HEK293 (cell line): ENCODE data around the gene MRPL11.
"Not testable (repeated sequence)": the region's sequence is repeated elsewhere in the genome, so short reads cannot be mapped to it uniquely, and the experiment has no call there.

Experiments
- CTCF ChIA-PET: fragments of 350-600 bp; formaldehyde crosslinking; extraction: SDS; loops from one replicate; lab custom pipeline; 2021; ENCODE audit warnings: antibody characterized with exemption; lab: Yijun Ruan, JAX
- POLR2A ChIA-PET: fragments of 300-600 bp; formaldehyde crosslinking; extraction: SDS; loops from one replicate; lab custom pipeline; 2020; ENCODE audit warnings: antibody characterized with exemption, inconsistent platforms; lab: Yijun Ruan, JAX
- H3K27ac ChIP-seq: fragments of 200-500 bp; sonication (Bioruptor generic); 2 replicates; pipeline ENCODE4 v1.5.1; 2014; ENCODE audit warnings: low read depth, low read length, control low read depth, inconsistent platforms; ENCODE audit errors: extremely low read depth
- H3K36me3 ChIP-seq, 2 experiments: fragments of 200-500 bp in 1 of 2; sonication (Bioruptor generic) in 1 of 2; 1 replicate in 1 of 2; 2 replicates in 1 of 2; pipeline ENCODE4 v1.5.1; 2014 to 2017; ENCODE audit warnings: inconsistent platforms in 2 of 2, low read length in 2 of 2; ENCODE audit not compliant: control insufficient read depth in 2 of 2, insufficient read depth in 1 of 2
- H3K4me1 ChIP-seq: fragments of 200-500 bp; sonication (Bioruptor generic); 2 replicates; pipeline ENCODE4 v1.5.1; 2014; ENCODE audit warnings: mild to moderate bottlenecking, low read length, inconsistent platforms; ENCODE audit not compliant: control insufficient read depth, insufficient read depth
- H3K4me3 ChIP-seq: 2 replicates; pipeline ENCODE4 v1.5.1; 2011; ENCODE audit warnings: low read depth, mild to moderate bottlenecking, control low read depth, low read length, moderate library complexity
- H3K9me3 ChIP-seq: fragments of 200-500 bp; sonication (Bioruptor generic); 2 replicates; pipeline ENCODE4 v1.5.1; 2014; ENCODE audit warnings: low read depth, low read length, inconsistent platforms; ENCODE audit not compliant: control insufficient read depth, insufficient read depth
- HOXD13 ChIP-seq: sonication (generic); formaldehyde crosslinking; IDR thresholded peaks from 2 replicates; pipeline ENCODE4 v1.8.0; 2022; ENCODE audit warnings: missing genetic modification reagents, borderline replicate concordance
- KLF7 ChIP-seq: fragments of 450-650 bp; formaldehyde crosslinking; IDR thresholded peaks from 2 replicates; pipeline ENCODE4 v1.5.1; 2016; ENCODE audit warnings: missing biosample characterization, missing genetic modification characterization, borderline replicate concordance
- SCRT1 ChIP-seq: fragments of 450-650 bp; formaldehyde crosslinking; IDR thresholded peaks from 2 replicates; pipeline ENCODE4 v1.5.1; 2016; ENCODE audit warnings: missing biosample characterization, missing genetic modification characterization, borderline replicate concordance
- SCRT2 ChIP-seq: fragments of 450-650 bp; formaldehyde crosslinking; IDR thresholded peaks from 2 replicates; pipeline ENCODE4 v1.5.1; 2016; ENCODE audit warnings: missing biosample characterization, missing genetic modification characterization
- SP2 ChIP-seq: fragments of 450-650 bp; formaldehyde crosslinking; IDR thresholded peaks from 2 replicates; pipeline ENCODE4 v1.5.1; 2016; ENCODE audit warnings: missing biosample characterization, missing genetic modification characterization
- ZBTB17 ChIP-seq: fragments of 450-650 bp; formaldehyde crosslinking; IDR thresholded peaks from 2 replicates; pipeline ENCODE4 v1.5.1; 2016; ENCODE audit warnings: missing biosample characterization, missing genetic modification characterization
- ZBTB48 ChIP-seq: fragments of 450-650 bp; formaldehyde crosslinking; IDR thresholded peaks from 2 replicates; pipeline ENCODE4 v1.5.1; 2016; ENCODE audit warnings: missing biosample characterization, missing genetic modification characterization
- ZEB2 ChIP-seq: fragments of 450-650 bp; formaldehyde crosslinking; IDR thresholded peaks from 2 replicates; pipeline ENCODE4 v1.5.1; 2016; ENCODE audit warnings: missing biosample characterization, missing genetic modification characterization
- ZNF114 ChIP-seq: fragments of 450-650 bp; formaldehyde crosslinking; IDR thresholded peaks from 2 replicates; pipeline ENCODE4 v1.5.0; 2017; ENCODE audit warnings: missing biosample characterization, missing genetic modification characterization
- ZNF2 ChIP-seq: fragments of 450-650 bp; formaldehyde crosslinking; IDR thresholded peaks from 2 replicates; pipeline ENCODE4 v1.5.1; 2016; ENCODE audit warnings: missing biosample characterization, missing genetic modification characterization
- ZNF324 ChIP-seq: fragments of 450-650 bp; formaldehyde crosslinking; IDR thresholded peaks from 2 replicates; pipeline ENCODE4 v1.5.1; 2016; ENCODE audit warnings: missing biosample characterization, missing genetic modification characterization
- ZNF426 ChIP-seq: fragments of 450-650 bp; formaldehyde crosslinking; IDR thresholded peaks from 2 replicates; pipeline ENCODE4 v1.5.1; 2017; ENCODE audit warnings: missing biosample characterization, missing genetic modification characterization, mild to moderate bottlenecking, inconsistent platforms, moderate library complexity
- ZNF530 ChIP-seq: fragments of 450-650 bp; formaldehyde crosslinking; IDR thresholded peaks from 2 replicates; pipeline ENCODE4 v1.5.1; 2016; ENCODE audit warnings: low read depth, missing biosample characterization, missing genetic modification characterization
- ZNF561 ChIP-seq: fragments of 450-650 bp; IDR thresholded peaks from 2 replicates; pipeline ENCODE4 v1.5.1; 2018; ENCODE audit warnings: missing biosample characterization, missing genetic modification characterization, borderline replicate concordance
- ZNF610 ChIP-seq: fragments of 450-650 bp; formaldehyde crosslinking; IDR thresholded peaks from 2 replicates; pipeline ENCODE4 v1.5.1; 2016; ENCODE audit warnings: missing biosample characterization, missing genetic modification characterization, borderline replicate concordance
- ZNF677 ChIP-seq: fragments of 450-650 bp; IDR thresholded peaks from 2 replicates; pipeline ENCODE4 v1.5.0; 2018; ENCODE audit warnings: missing biosample characterization, mild to moderate bottlenecking, missing genetic modification characterization, moderate library complexity
- ZNF791 ChIP-seq: fragments of 450-650 bp; formaldehyde crosslinking; IDR thresholded peaks from 2 replicates; pipeline ENCODE4 v1.5.1; 2016; ENCODE audit warnings: missing biosample characterization, missing genetic modification characterization
- TF ChIP-seq, protein P1 (sequence below): fragments of 450-650 bp; formaldehyde crosslinking; IDR thresholded peaks from 2 replicates; pipeline ENCODE4 v1.5.1; 2016; ENCODE audit warnings: missing biosample characterization, missing genetic modification characterization
- TF ChIP-seq, protein P2 (sequence below): IDR thresholded peaks from 2 replicates; pipeline ENCODE4 v1.6.1; 2011; ENCODE audit warnings: mild to moderate bottlenecking, low read depth, low read length, borderline replicate concordance
- TF ChIP-seq, protein P3 (sequence below): fragments of 450-650 bp; formaldehyde crosslinking; IDR thresholded peaks from 2 replicates; pipeline ENCODE4 v1.5.1; 2016; ENCODE audit warnings: missing biosample characterization, missing genetic modification characterization
- TF ChIP-seq, protein P4 (sequence below): fragments of 450-650 bp; formaldehyde crosslinking; IDR thresholded peaks from 2 replicates; pipeline ENCODE4 v1.5.1; 2016; ENCODE audit warnings: missing biosample characterization, missing genetic modification characterization
- TF ChIP-seq, protein P5 (sequence below): fragments of 450-650 bp; formaldehyde crosslinking; optimal IDR thresholded peaks from 2 replicates; pipeline ENCODE3; 2016; ENCODE audit warnings: missing biosample characterization, mild to moderate bottlenecking, missing genetic modification characterization

The MRPL11 gene

DNA sequence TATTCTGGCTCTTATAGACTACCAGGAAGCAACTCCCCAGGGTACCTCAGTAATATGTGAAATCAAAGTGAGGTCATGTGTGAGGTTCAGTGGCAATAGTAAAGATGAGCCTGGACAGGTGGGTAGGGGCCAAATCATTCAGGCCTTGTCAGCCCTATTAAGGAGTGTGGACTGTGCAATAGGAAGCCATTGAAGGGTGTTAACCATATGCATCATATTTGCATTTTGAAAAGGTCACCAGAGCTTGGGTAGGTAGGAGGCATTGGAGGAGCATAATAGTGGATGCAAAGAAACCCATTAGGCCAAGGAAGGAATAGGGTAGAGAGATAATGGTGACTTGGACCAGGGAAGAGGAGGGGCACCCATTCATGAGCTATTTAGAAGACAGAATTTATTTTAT is 8.4 kb upstream of the MRPL11 start:
- no peak for TF ChIP-seq ZNF114 (tag by site-specific recombination)
- TF ChIP-seq HOXD13 (CRISPR knock-in tag): no peak
- TF ChIP-seq ZBTB48: no peak
- no peak for TF ChIP-seq ZNF324 (tag by site-specific recombination)
- TF ChIP-seq, all 188 proteins: peak for 0
- Histone ChIP-seq H3K9me3 (no peaks in the 10 kb centered on the region), H3K36me3 (no peaks in the 10 kb centered on the region), H3K4me1 (no peaks in the 10 kb centered on the region), H3K27ac (no peak overlapping the region), H3K4me3 (no peak overlapping the region)
- POLR2A ChIA-PET: no interaction called here
- CTCF ChIA-PET: interaction anchor here (0.5 to 1.5 kb wide), 2 partner anchors 8 to 131 kb away, joined by 4 to 5 read pairs; partner anchors contain the start of gene MRPL11

DNA sequence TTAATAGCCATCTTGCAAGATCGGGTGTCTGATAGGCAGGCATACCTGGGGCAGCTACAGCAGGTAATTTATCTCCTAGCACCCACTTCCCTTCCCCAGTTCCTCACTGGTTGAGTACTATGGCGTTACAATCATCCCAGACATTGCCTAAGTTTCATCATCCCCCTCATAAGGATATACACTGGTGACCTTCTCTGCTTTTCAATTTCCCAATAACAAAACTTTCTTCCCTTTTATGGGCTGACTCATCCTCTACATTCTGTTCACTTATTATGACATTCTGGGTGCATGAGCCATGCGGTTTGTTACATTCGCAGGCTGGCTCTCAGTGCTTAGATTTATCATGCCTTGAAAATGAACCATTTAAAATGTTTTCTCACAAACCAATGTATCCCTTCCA is 5.0 kb upstream of the MRPL11 start:
- H3K36me3 ChIP-seq: no peaks in the 10 kb centered on the region
- CTCF ChIA-PET: no interaction called here
- POLR2A ChIA-PET: no interaction called here
- TF ChIP-seq KLF7 (tag by site-specific recombination) (no peak), SCRT1 (tag by site-specific recombination) (no peak), ZNF610 (no peak), ZNF791 (tag by site-specific recombination) (no peak), ZBTB17 (no peak), ZNF426 (tag by site-specific recombination) (no peak), ZEB2 (tag by site-specific recombination) (no peak), SCRT2 (tag by site-specific recombination) (no peak), ZNF530 (tag by site-specific recombination) (no peak), ZNF677 (tag by site-specific recombination) (no peak), ZNF2 (tag by site-specific recombination) (no peak), ZNF561 (tag by site-specific recombination) (no peak), SP2 (tag by site-specific recombination) (no peak)
- TF ChIP-seq, protein P1, sequence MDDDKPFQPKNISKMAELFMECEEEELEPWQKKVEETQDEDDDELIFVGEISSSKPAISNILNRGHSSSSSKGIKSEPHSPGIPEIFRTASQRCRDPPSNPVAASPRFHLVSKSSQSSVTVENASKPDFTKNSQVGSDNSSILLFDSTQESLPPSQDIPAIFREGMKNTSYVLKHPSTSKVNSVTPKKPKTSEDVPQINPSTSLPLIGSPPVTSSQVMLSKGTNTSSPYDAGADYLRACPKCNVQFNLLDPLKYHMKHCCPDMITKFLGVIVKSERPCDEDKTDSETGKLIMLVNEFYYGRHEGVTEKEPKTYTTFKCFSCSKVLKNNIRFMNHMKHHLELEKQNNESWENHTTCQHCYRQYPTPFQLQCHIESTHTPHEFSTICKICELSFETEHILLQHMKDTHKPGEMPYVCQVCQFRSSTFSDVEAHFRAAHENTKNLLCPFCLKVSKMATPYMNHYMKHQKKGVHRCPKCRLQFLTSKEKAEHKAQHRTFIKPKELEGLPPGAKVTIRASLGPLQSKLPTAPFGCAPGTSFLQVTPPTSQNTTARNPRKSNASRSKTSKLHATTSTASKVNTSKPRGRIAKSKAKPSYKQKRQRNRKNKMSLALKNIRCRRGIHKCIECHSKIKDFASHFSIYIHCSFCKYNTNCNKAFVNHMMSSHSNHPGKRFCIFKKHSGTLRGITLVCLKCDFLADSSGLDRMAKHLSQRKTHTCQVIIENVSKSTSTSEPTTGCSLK (tag by site-specific recombination): no peak
- TF ChIP-seq, protein P2, sequence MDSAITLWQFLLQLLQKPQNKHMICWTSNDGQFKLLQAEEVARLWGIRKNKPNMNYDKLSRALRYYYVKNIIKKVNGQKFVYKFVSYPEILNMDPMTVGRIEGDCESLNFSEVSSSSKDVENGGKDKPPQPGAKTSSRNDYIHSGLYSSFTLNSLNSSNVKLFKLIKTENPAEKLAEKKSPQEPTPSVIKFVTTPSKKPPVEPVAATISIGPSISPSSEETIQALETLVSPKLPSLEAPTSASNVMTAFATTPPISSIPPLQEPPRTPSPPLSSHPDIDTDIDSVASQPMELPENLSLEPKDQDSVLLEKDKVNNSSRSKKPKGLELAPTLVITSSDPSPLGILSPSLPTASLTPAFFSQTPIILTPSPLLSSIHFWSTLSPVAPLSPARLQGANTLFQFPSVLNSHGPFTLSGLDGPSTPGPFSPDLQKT: no peak
- TF ChIP-seq, protein P3, sequence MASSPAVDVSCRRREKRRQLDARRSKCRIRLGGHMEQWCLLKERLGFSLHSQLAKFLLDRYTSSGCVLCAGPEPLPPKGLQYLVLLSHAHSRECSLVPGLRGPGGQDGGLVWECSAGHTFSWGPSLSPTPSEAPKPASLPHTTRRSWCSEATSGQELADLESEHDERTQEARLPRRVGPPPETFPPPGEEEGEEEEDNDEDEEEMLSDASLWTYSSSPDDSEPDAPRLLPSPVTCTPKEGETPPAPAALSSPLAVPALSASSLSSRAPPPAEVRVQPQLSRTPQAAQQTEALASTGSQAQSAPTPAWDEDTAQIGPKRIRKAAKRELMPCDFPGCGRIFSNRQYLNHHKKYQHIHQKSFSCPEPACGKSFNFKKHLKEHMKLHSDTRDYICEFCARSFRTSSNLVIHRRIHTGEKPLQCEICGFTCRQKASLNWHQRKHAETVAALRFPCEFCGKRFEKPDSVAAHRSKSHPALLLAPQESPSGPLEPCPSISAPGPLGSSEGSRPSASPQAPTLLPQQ: no peak
- TF ChIP-seq, protein P4, sequence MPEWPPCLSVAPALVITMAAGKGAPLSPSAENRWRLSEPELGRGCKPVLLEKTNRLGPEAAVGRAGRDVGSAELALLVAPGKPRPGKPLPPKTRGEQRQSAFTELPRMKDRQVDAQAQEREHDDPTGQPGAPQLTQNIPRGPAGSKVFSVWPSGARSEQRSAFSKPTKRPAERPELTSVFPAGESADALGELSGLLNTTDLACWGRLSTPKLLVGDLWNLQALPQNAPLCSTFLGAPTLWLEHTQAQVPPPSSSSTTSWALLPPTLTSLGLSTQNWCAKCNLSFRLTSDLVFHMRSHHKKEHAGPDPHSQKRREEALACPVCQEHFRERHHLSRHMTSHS (tag by site-specific recombination): no peak
- TF ChIP-seq, protein P5, sequence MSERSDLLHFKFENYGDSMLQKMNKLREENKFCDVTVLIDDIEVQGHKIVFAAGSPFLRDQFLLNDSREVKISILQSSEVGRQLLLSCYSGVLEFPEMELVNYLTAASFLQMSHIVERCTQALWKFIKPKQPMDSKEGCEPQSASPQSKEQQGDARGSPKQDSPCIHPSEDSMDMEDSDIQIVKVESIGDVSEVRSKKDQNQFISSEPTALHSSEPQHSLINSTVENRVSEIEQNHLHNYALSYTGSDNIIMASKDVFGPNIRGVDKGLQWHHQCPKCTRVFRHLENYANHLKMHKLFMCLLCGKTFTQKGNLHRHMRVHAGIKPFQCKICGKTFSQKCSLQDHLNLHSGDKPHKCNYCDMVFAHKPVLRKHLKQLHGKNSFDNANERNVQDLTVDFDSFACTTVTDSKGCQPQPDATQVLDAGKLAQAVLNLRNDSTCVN (tag by site-specific recombination): no peak
- TF ChIP-seq, all 188 proteins: peak for 0
- H3K4me3 ChIP-seq: no peak overlapping the region
- H3K27ac ChIP-seq: no peak overlapping the region
- no peaks in the 10 kb centered on the region for H3K4me1 ChIP-seq
- no peaks in the 10 kb centered on the region for H3K9me3 ChIP-seq

DNA sequence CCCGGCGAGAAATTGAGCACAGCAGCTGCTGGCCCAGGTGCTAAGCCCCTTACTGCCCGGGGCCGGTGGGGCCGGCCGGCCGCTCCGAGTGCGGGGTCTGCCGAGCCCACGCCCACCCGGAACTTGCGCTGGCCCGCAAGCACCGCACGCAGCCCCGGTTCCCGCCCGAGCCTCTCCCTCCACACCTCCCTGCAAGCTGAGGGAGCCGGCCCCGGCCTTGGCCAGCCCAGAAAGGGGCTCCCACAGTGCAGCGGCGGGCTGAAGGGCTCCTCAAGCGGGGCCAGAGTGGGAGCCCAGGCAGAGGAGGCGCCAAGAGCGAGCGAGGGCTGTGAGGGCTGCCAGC is 2.3 kb upstream of the MRPL11 start:
- CTCF ChIA-PET: interaction anchor here (1.7 kb wide), 1 partner anchor 54 kb away, joined by 5 read pairs; no protein-coding TSS in a partner anchor
- H3K4me3 ChIP-seq, H3K4me1 ChIP-seq, POLR2A ChIA-PET, H3K27ac ChIP-seq, H3K9me3 ChIP-seq: not testable (repeated sequence)
- peaks cover 0 to 14% of the 10 kb centered on the region in 2 experiments; a peak in 1 of 3 replicates for H3K36me3 ChIP-seq
